Adrenal gland (tissue), 12 donors: ENCODE measurements around the gene LAMC3. TPM values are rescaled to one million over a fixed set of nuclear protein-coding genes. Genes with fewer than 3 reads are reported as not detected.

Experiments
- DNase-seq, 7 donors: peaks; one replicate each; pipeline ENCODE4 v3.0.0-alpha.2; 2019 to 2020
- H3K27ac ChIP-seq, 5 donors: fragments of 200-600 bp; sonication (generic) in 4 of 5; 1 replicate in 3 of 5; 2 replicates in 2 of 5; pipeline versions ENCODE4 v1.5.1 to v1.8.0; 2016 to 2020; ENCODE audit warnings: mild to moderate bottlenecking in 1 of 5
- H3K27me3 ChIP-seq: fragments of 200-600 bp; 2 replicates; pipeline ENCODE4 v1.8.0; 2021
- H3K36me3 ChIP-seq, 2 donors: fragments of 200-600 bp; replicated peaks in 1 of 2; 1 replicate in 1 of 2; 2 replicates in 1 of 2; pipeline versions ENCODE4 v1.5.1 to v1.8.0; 2018 to 2022
- H3K4me1 ChIP-seq, 2 donors: fragments of 200-600 bp; replicated peaks in 1 of 2; 1 replicate in 1 of 2; 2 replicates in 1 of 2; pipeline versions ENCODE4 v1.5.1 to v1.8.0; 2018 to 2021
- H3K4me3 ChIP-seq, 4 donors: fragments of 200-600 bp; sonication (generic) in 3 of 4; one replicate each; pipeline ENCODE4 v1.5.1; 2016 to 2018
- H3K9me3 ChIP-seq, 3 donors: fragments of 200-600 bp; sonication (generic) in 1 of 3; replicated peaks in 1 of 3; 1 replicate in 2 of 3; 2 replicates in 1 of 3; pipeline versions ENCODE4 v1.5.1 to v1.8.0; 2016 to 2021
- POLR2A ChIP-seq, 2 donors: fragments of 450-650 bp; IDR thresholded peaks; one replicate each; pipeline ENCODE4 v1.6.1; 2017; ENCODE audit warnings: antibody characterized with exemption in 2 of 2, mild to moderate bottlenecking in 2 of 2, moderate library complexity in 1 of 2
- WGBS, 4 donors: extraction: QIAGEN DNeasy Blood & Tissue Kit in 2 of 4; methylation state at CpG; one replicate each; pipeline versions ENCODE4 v1.1.5 to v1.1.7; 2013 to 2017; 5-methylcytosine and 5-hydroxymethylcytosine counted together
- intact Hi-C, 2 donors: fragments of 100-400 bp; cut with DNase I; formaldehyde crosslinking; loops; one replicate each; pipeline versions ENCODE4 v1.14.1 to v1.15.0; 2022 to 2023
- polyA plus RNA-seq, 3 donors: library from polyadenylated mRNA; stranded (reverse); fragments of 200-250 nt in 2 of 3; fragments of 350-450 nt in 1 of 3; fragmentation: Illumina TruSeq in 1 of 3; extraction: RNeasy Lipid Tissue Mini Kit (QIAGEN cat#74804) in 1 of 3; gene quantifications; one replicate each; pipeline ENCODE4 v1.2.3, GENCODE V29; 2013 to 2014
- total RNA-seq, 9 donors: library from RNA; depleted of rRNA in 4 of 9; stranded (reverse); fragments of >200 nt in 4 of 9; fragments of 120-200 nt in 1 of 9; fragmentation: NEBNext Ultra II Directional in 1 of 9; extraction: Animal tissue kit (Norgen Biotek cat#: 25700) in 1 of 9; gene quantifications; one replicate each; pipeline versions ENCODE4 v1.1.0 to v1.2.4, GENCODE V29; 2013 to 2023
- TF ChIP-seq, protein P1 (sequence below), 6 experiments: fragments of 450-650 bp in 4 of 6; fragments of 200-600 bp in 2 of 6; sonication (generic) in 1 of 6; IDR thresholded peaks; 1 replicate in 5 of 6; 2 replicates in 1 of 6; pipeline versions ENCODE4 v1.5.1 to v1.8.0; 2016 to 2021; ENCODE audit warnings: antibody characterized with exemption in 6 of 6, mild to moderate bottlenecking in 2 of 6, moderate library complexity in 1 of 6
- donor health status: healthy with polysubstance abuse.
- donor health status: Bipolar disorder and iron deficiency.
- donor health status: DM: yes; HTN: yes; CAD: no.
- donor health status: DM: no; HTN: no; CAD: no.
- donor health status: DM: no; HTN: no; CAD: no.
- donor health status: DM: yes; HTN: yes; CAD: no.

LAMC3 gene
- total and polyA plus RNA-seq, 12 donors = 3.3 to 125 (median 49.7) TPM

DNA sequence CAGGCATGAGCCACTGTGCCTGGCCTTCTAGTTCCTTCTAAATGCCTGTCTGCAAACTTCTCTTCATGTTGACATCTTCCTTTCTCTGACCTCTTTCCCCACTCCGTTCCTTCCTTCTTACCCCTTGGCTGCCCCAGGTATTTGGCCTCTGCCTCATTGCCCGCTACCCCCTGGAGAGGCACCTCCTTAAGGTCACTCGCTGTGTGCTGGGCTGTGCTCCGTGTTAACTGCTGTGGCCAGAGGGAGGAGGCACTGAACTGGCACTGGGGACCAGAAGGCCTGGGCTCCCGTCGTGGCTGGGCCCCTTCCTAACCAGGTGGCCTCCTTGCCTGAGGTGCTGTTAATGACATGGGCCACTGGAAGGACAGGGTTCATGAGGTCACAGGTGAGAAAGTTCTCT lies 39.4 kb downstream of the LAMC3 start:
- no peaks in the 10 kb centered on the region for H3K27me3 ChIP-seq
- no peaks in the 10 kb centered on the region for H3K9me3 ChIP-seq
- intact Hi-C loops = loop anchor here in 1 of 2 donors (5.0 kb wide), 1 partner anchor 176 kb away; no protein-coding TSS in a partner anchor
- no peaks in the 10 kb centered on the region for H3K4me1 ChIP-seq
- no peak overlapping the region for H3K4me3 ChIP-seq
- no peaks in the 10 kb centered on the region for H3K36me3 ChIP-seq
- no peak overlapping the region for H3K27ac ChIP-seq
- no peak for DNase-seq
- 45 to 67% (median 61%) methylated on average over 5 to 6 of the region's 6 CpGs for WGBS, 4 donors
- TF ChIP-seq, protein P1, sequence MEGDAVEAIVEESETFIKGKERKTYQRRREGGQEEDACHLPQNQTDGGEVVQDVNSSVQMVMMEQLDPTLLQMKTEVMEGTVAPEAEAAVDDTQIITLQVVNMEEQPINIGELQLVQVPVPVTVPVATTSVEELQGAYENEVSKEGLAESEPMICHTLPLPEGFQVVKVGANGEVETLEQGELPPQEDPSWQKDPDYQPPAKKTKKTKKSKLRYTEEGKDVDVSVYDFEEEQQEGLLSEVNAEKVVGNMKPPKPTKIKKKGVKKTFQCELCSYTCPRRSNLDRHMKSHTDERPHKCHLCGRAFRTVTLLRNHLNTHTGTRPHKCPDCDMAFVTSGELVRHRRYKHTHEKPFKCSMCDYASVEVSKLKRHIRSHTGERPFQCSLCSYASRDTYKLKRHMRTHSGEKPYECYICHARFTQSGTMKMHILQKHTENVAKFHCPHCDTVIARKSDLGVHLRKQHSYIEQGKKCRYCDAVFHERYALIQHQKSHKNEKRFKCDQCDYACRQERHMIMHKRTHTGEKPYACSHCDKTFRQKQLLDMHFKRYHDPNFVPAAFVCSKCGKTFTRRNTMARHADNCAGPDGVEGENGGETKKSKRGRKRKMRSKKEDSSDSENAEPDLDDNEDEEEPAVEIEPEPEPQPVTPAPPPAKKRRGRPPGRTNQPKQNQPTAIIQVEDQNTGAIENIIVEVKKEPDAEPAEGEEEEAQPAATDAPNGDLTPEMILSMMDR (IDR thresholded peaks at IDR 0.05) = no peak
- TF ChIP-seq POLR2A (IDR thresholded peaks at IDR 0.05) = no peak

DNA sequence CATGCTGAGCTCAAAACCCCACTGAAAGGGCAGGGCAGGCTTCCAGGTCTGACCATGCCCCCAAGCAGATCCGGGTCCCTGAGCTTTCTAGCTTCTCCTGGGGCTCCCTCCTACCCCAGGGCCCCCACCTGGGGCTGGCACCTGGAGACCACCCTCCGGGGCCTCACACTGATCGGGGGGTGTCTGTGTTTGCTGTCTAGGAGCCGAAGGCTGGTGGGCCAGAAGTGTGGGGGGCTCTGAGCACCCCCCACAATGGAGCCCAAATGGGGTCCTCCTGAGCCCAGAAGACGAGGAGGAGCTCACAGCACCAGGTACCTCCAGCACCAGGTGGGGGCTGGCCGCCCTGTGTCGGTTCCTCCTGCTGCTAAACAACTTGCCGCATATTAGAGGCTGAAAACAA lies 39.8 kb downstream of the LAMC3 start:
- no peaks in the 10 kb centered on the region for H3K9me3 ChIP-seq
- H3K4me1 ChIP-seq = no peaks in the 10 kb centered on the region
- DNase-seq = no peak
- no peaks in the 10 kb centered on the region for H3K27me3 ChIP-seq
- 91 to 100% (median 94%) methylated on average over 1 to 8 of the region's 8 CpGs for WGBS, 4 donors
- TF ChIP-seq POLR2A (IDR thresholded peaks at IDR 0.05) = no peak
- TF ChIP-seq, protein P1 (IDR thresholded peaks at IDR 0.05) = no peak
- H3K36me3 ChIP-seq = no peaks in the 10 kb centered on the region
- H3K4me3 ChIP-seq = no peak overlapping the region
- H3K27ac ChIP-seq = no peak overlapping the region
- intact Hi-C loops = loop anchor here in 1 of 2 donors (5.0 kb wide), 1 partner anchor 177 kb away; no protein-coding TSS in a partner anchor

DNA sequence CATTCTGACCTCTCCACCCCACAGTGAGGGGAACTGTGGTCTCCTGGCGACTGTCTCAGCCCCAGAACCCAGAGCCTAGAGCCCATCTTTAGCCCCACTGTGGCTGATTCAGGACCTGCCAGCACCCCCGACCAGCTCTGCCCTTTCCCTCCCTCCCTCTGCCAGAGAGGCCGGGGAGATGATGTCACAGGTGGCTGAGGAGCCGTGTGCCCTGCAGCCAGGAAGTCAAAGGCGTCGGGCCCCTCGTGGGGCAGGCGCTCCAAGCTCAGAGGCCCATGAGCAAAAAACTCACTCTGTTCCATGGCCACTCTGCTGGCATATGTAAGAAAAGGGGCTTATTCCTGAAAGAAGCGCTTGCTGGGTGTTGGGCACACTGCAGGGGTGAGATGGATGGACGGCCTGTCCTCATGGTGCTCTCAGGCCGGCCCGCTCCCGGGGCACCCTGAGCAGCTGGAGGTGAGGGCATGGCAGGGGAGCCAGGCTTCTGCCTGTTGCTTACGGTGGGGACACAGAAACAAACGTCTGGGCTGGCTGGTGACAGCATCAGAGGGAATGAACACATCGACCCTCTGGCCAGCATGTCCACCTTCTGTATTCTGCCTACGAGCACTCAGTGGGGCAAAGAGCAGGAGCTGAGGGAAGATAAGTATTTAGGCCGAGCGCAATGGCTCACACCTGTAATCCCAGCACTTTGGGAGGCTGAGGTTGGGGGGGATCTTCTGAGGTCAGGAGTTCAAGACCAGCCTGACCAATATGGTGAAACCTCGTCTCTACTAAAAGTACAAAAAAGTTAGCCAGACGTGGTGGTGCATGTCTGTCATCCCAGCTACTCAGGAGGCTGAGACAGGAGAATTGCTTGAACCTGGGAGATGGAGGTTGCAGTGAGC lies 41.1 kb downstream of the LAMC3 start:
- intact Hi-C loops = loop anchor here in 1 of 2 donors (5.0 kb wide), 2 partner anchors 178 to 348 kb away; no protein-coding TSS in a partner anchor
- Histone ChIP-seq H3K4me3 (no peak overlapping the region), H3K9me3 (no peaks in the 10 kb centered on the region), H3K4me1 (no peaks in the 10 kb centered on the region), H3K36me3 (no peaks in the 10 kb centered on the region), H3K27me3 (no peaks in the 10 kb centered on the region), H3K27ac (no peak overlapping the region)
- TF ChIP-seq POLR2A (IDR thresholded peaks at IDR 0.05) = no peak
- TF ChIP-seq, protein P1 (IDR thresholded peaks at IDR 0.05) = no peak
- WGBS, 4 donors = 72 to 81% (median 74%) methylated on average over 15 to 21 of the region's 21 CpGs
- DNase-seq = no peak

DNA sequence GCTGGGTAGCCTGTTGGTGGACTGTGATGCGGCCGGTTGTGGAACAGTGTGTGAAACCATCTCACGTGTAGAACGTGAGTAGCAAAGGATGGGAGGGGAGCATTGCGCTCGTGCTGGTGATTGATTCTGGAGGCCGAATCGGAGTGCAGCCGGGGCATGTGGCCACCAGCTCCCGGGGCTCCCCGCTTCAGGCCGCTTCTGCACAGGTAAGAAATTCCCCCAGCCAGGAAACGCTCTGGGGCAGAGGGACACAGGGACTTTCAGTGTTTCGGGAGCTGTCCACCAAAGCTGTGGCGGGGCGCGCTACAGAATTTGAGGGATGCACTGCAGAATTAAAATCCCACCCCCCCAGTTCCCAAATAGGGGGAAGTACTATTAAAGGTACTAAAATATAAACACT lies 41.9 kb downstream of the LAMC3 start:
- no peak for TF ChIP-seq POLR2A (IDR thresholded peaks at IDR 0.05)
- TF ChIP-seq, protein P1 (IDR thresholded peaks at IDR 0.05) = no peak
- DNase-seq = no peak
- intact Hi-C loops = loop anchor here in 1 of 2 donors (5.0 kb wide), 1 partner anchor 349 kb away; no protein-coding TSS in a partner anchor
- Histone ChIP-seq H3K27ac (no peak overlapping the region), H3K36me3 (no peaks in the 10 kb centered on the region), H3K9me3 (no peaks in the 10 kb centered on the region), H3K4me1 (no peaks in the 10 kb centered on the region), H3K4me3 (no peak overlapping the region), H3K27me3 (no peaks in the 10 kb centered on the region)
- 90 to 94% (median 92%) methylated on average over 16 to 17 of the region's 17 CpGs for WGBS, 4 donors
